ENCODE results near the gene PRKAA2. TPM values are rescaled to one million over a fixed set of nuclear protein-coding genes. Genes with fewer than 3 reads are reported as not detected.

The PRKAA2 gene
- total and polyA plus RNA-seq, 2 of the 13 experiments (the other 11 are each of a cell fraction or from before 2014, with no cell fraction given): 6.0 to 7.5 TPM

- no peak for TF ChIP-seq HNF1B (CRISPR knock-in tag; IDR thresholded peaks at IDR 0.05)
- TF ChIP-seq ZNF781 (CRISPR knock-in tag; IDR thresholded peaks at IDR 0.05; ENCODE audit: borderline replicate concordance, not compliant biosample characterization): no peak
- no peak for TF ChIP-seq JARID2 (CRISPR knock-in tag; IDR thresholded peaks at IDR 0.05; ENCODE audit: insufficient replicate concordance)
- TF ChIP-seq AHR (CRISPR knock-in tag; IDR thresholded peaks at IDR 0.05): 0 out of 2 replicates have a peak, but pooled peaks have one; percentile 8
- no peak for TF ChIP-seq SCMH1 (CRISPR knock-in tag; IDR thresholded peaks at IDR 0.05; ENCODE audit: borderline replicate concordance)
- TF ChIP-seq, protein P1, sequence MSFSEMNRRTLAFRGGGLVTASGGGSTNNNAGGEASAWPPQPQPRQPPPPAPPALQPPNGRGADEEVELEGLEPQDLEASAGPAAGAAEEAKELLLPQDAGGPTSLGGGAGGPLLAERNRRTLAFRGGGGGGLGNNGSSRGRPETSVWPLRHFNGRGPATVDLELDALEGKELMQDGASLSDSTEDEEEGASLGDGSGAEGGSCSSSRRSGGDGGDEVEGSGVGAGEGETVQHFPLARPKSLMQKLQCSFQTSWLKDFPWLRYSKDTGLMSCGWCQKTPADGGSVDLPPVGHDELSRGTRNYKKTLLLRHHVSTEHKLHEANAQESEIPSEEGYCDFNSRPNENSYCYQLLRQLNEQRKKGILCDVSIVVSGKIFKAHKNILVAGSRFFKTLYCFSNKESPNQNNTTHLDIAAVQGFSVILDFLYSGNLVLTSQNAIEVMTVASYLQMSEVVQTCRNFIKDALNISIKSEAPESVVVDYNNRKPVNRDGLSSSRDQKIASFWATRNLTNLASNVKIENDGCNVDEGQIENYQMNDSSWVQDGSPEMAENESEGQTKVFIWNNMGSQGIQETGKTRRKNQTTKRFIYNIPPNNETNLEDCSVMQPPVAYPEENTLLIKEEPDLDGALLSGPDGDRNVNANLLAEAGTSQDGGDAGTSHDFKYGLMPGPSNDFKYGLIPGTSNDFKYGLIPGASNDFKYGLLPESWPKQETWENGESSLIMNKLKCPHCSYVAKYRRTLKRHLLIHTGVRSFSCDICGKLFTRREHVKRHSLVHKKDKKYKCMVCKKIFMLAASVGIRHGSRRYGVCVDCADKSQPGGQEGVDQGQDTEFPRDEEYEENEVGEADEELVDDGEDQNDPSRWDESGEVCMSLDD (CRISPR knock-in tag; IDR thresholded peaks at IDR 0.05; ENCODE audit: borderline replicate concordance): peak; percentile 32; the same call in 1 of the 2 replicates
- no peak for TF ChIP-seq TEF (CRISPR knock-in tag; IDR thresholded peaks at IDR 0.05)
- 0 out of 2 replicates have a peak, but pooled peaks have one; percentile 16 for TF ChIP-seq ZNF629 (CRISPR knock-in tag; conservative IDR thresholded peaks at IDR 0.05)
- no peak for TF ChIP-seq ZNF33A (CRISPR knock-in tag; IDR thresholded peaks at IDR 0.05; ENCODE audit: borderline replicate concordance)
- no peak for TF ChIP-seq ZFP36L1 (CRISPR knock-in tag; IDR thresholded peaks at IDR 0.05)
- TF ChIP-seq GATAD2A (CRISPR knock-in tag; IDR thresholded peaks at IDR 0.05): no peak
- TF ChIP-seq ZNF260 (CRISPR knock-in tag; IDR thresholded peaks at IDR 0.05; ENCODE audit: borderline replicate concordance, low read depth): no peak
- no peak for TF ChIP-seq ZNF451 (CRISPR knock-in tag; IDR thresholded peaks at IDR 0.05)
- TF ChIP-seq ZNF331 (CRISPR knock-in tag; IDR thresholded peaks at IDR 0.05): 0 out of 2 replicates have a peak, but pooled peaks have one; percentile 9
- TF ChIP-seq MIER3 (CRISPR knock-in tag; IDR thresholded peaks at IDR 0.05; ENCODE audit: borderline replicate concordance): no peak
- no peak for TF ChIP-seq CERS6 (CRISPR knock-in tag; IDR thresholded peaks at IDR 0.05)
- TF ChIP-seq, protein P2, sequence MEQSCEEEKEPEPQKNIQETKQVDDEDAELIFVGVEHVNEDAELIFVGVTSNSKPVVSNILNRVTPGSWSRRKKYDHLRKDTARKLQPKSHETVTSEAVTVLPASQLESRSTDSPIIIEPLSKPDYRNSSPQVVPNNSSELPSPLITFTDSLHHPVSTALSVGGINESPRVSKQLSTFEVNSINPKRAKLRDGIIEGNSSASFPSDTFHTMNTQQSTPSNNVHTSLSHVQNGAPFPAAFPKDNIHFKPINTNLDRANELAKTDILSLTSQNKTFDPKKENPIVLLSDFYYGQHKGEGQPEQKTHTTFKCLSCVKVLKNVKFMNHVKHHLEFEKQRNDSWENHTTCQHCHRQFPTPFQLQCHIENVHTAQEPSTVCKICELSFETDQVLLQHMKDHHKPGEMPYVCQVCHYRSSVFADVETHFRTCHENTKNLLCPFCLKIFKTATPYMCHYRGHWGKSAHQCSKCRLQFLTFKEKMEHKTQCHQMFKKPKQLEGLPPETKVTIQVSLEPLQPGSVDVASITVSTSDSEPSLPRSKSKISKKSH (CRISPR knock-in tag; IDR thresholded peaks at IDR 0.05; ENCODE audit: borderline replicate concordance): 0 out of 2 replicates have a peak, but pooled peaks have one; percentile 7
- no peak for TF ChIP-seq NCOA5 (CRISPR knock-in tag; IDR thresholded peaks at IDR 0.05)
- no peak for TF ChIP-seq KAT2B (IDR thresholded peaks at IDR 0.05; ENCODE audit: borderline replicate concordance, low read depth, low read length)
- TF ChIP-seq ZNF263 (CRISPR knock-in tag; IDR thresholded peaks at IDR 0.05): no peak
- no peak for TF ChIP-seq FOXK2 (IDR thresholded peaks at IDR 0.05)
- no peak for TF ChIP-seq MIXL1 (CRISPR knock-in tag; IDR thresholded peaks at IDR 0.05)
- TF ChIP-seq KDM5A (IDR thresholded peaks at IDR 0.05; ENCODE audit: borderline replicate concordance, low read length): no peak
- no peak for TF ChIP-seq KDM3A (CRISPR knock-in tag; IDR thresholded peaks at IDR 0.05; ENCODE audit: low read depth)
Observed at GRCh38 chr1:56645677-56646305, 677 bp downstream of the PRKAA2 start (continued).

All from HepG2 (cell line).